Caco-2 (cell line): ENCODE measurements around the gene UBL7. TPM values are rescaled to one million over a fixed set of nuclear protein-coding genes. Genes with fewer than 3 reads are reported as not detected.
A peak's percentile ranks its signal among the peaks of the same experiment; 100 is the strongest.
"Not testable (repeated sequence)": the region's sequence is repeated elsewhere in the genome, so short reads cannot be mapped to it uniquely, and the experiment has no call there.

Experiments used
- BruUV-seq: library from RNA; stranded (reverse); fragments of 400-500 nt; replicated peaks from 2 replicates; lab custom pipeline; 2021; lab: Mats Ljungman, UMichigan
- CTCF ChIA-PET: fragments of 300-600 bp; sonication (Branson Sonifier 250); formaldehyde crosslinking; loops from one replicate; lab custom pipeline; 2022; ENCODE audit warnings: antibody characterized with exemption; lab: Charles Lee
- POLR2A ChIA-PET: fragments of 300-600 bp; sonication (Branson Sonifier 250); formaldehyde crosslinking; loops from one replicate; lab custom pipeline; 2022; ENCODE audit warnings: antibody characterized with exemption; lab: Charles Lee
- DNase-seq, 2 experiments: peaks; one replicate each; pipeline versions ENCODE4 v3.0.0 to v3.0.0-alpha.2; 2020 to 2022
- H3K27me3 ChIP-seq: replicated peaks from 2 replicates; pipeline ENCODE4 v1.6.0; 2011; ENCODE audit warnings: low read length; ENCODE audit not compliant: control insufficient read depth, insufficient read depth
- H3K36me3 ChIP-seq: 2 replicates; pipeline ENCODE4 v1.5.1; 2011; ENCODE audit warnings: low read length; ENCODE audit not compliant: control insufficient read depth, insufficient read depth
- H3K4me1 ChIP-seq: fragments of 250-450 bp; sonication (Bioruptor Pico); 2 replicates; pipeline ENCODE4 v1.5.1; 2020; ENCODE audit warnings: mild to moderate bottlenecking
- H3K4me3 ChIP-seq: 2 replicates; pipeline ENCODE4 v1.5.1; 2011; ENCODE audit warnings: low read depth, mild to moderate bottlenecking, control low read depth, low read length
- H3K9me3 ChIP-seq: fragments of 250-450 bp; sonication (Bioruptor Pico); 2 replicates; pipeline ENCODE4 v1.5.1; 2020; ENCODE audit warnings: mild to moderate bottlenecking, moderate library complexity
- H3K27ac Mint-ChIP-seq: one replicate; pipeline ENCODE4 v1.8.0; 2022; ENCODE audit warnings: mixed read lengths; ENCODE audit not compliant: unreplicated experiment
- H3K27me3 Mint-ChIP-seq: one replicate; pipeline ENCODE4 v1.8.0; 2022; ENCODE audit warnings: mixed read lengths; ENCODE audit not compliant: insufficient read depth, unreplicated experiment
- H3K36me3 Mint-ChIP-seq: one replicate; pipeline ENCODE4 v1.8.0; 2022; ENCODE audit warnings: mild to moderate bottlenecking, mixed read lengths; ENCODE audit not compliant: insufficient read depth, unreplicated experiment
- H3K4me1 Mint-ChIP-seq: one replicate; pipeline ENCODE4 v1.8.0; 2022; ENCODE audit warnings: low read depth, mixed read lengths; ENCODE audit not compliant: unreplicated experiment
- H3K4me3 Mint-ChIP-seq: one replicate; pipeline ENCODE4 v1.8.0; 2022; ENCODE audit warnings: mild to moderate bottlenecking, moderate library complexity, mixed read lengths; ENCODE audit not compliant: unreplicated experiment
- H3K9me3 Mint-ChIP-seq: one replicate; pipeline ENCODE4 v1.8.0; 2022; ENCODE audit warnings: mixed read lengths; ENCODE audit not compliant: unreplicated experiment
- intact Hi-C: fragments of 100-400 bp; cut with micrococcal nuclease; formaldehyde crosslinking; loops from one replicate; pipeline ENCODE4 v1.10.0; 2022; ENCODE audit not compliant: unreplicated experiment
- total RNA-seq: library from RNA; stranded (reverse); gene quantifications from 2 replicates; pipeline ENCODE4 v1.2.3, GENCODE V29; 2022
- TF ChIP-seq, protein P1 (sequence below), 2 experiments: fragments of 200-600 bp in 1 of 2; IDR thresholded peaks; 1 replicate in 1 of 2; 2 replicates in 1 of 2; pipeline versions ENCODE4 v1.5.1 to v1.8.0; 2011 to 2022; ENCODE audit warnings: antibody characterized with exemption in 1 of 2, control low read depth in 1 of 2, inconsistent platforms in 1 of 2, low read depth in 1 of 2, low read length in 1 of 2, mild to moderate bottlenecking in 1 of 2, moderate library complexity in 1 of 2; ENCODE audit not compliant: insufficient read depth in 1 of 2, severe bottlenecking in 1 of 2, unreplicated experiment in 1 of 2

Gene UBL7
- total RNA-seq, 1 experiment from 2014 or later: 34.4 TPM

GRCh38 chr15:74458473-74458872 is 2.5 kb downstream of the UBL7 start:
- Mint-ChIP-seq H3K4me3 (no peak overlapping the region), H3K9me3 (no peaks in the 10 kb centered on the region), H3K27me3 (no peaks in the 10 kb centered on the region), H3K4me1 (peaks cover 26% of the 10 kb centered on the region), H3K27ac (peak overlapping the region; percentile 43), H3K36me3 (peaks cover 35% of the 10 kb centered on the region)
- peaks cover 13% of the 10 kb centered on the region; the same call in 1 of the 2 replicates for H3K4me1 ChIP-seq
- H3K27me3 ChIP-seq: no peaks in the 10 kb centered on the region
- TF ChIP-seq, protein P1, sequence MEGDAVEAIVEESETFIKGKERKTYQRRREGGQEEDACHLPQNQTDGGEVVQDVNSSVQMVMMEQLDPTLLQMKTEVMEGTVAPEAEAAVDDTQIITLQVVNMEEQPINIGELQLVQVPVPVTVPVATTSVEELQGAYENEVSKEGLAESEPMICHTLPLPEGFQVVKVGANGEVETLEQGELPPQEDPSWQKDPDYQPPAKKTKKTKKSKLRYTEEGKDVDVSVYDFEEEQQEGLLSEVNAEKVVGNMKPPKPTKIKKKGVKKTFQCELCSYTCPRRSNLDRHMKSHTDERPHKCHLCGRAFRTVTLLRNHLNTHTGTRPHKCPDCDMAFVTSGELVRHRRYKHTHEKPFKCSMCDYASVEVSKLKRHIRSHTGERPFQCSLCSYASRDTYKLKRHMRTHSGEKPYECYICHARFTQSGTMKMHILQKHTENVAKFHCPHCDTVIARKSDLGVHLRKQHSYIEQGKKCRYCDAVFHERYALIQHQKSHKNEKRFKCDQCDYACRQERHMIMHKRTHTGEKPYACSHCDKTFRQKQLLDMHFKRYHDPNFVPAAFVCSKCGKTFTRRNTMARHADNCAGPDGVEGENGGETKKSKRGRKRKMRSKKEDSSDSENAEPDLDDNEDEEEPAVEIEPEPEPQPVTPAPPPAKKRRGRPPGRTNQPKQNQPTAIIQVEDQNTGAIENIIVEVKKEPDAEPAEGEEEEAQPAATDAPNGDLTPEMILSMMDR (IDR thresholded peaks at IDR 0.05; ENCODE audit: insufficient read depth in 1 of 2, low read depth in 1 of 2, low read length in 1 of 2, severe bottlenecking in 1 of 2, unreplicated experiment in 1 of 2): no peak
- intact Hi-C loops: no loop called here
- no peak overlapping the region for H3K4me3 ChIP-seq
- no peaks in the 10 kb centered on the region for H3K9me3 ChIP-seq
- BruUV-seq: no TSS peak
- ChIA-PET CTCF (no interaction called here), POLR2A (interaction anchor here (0.5 kb wide), 2 partner anchors 9 to 26 kb away, joined by 3 to 4 read pairs; no protein-coding TSS in a partner anchor)
- no peak for DNase-seq
- H3K36me3 ChIP-seq: no peaks in the 10 kb centered on the region

GRCh38 chr15:74457036-74457435 is 3.9 kb downstream of the UBL7 start:
- H3K27me3 Mint-ChIP-seq, DNase-seq, H3K9me3 Mint-ChIP-seq, H3K4me3 Mint-ChIP-seq, H3K27ac Mint-ChIP-seq, CTCF ChIA-PET, H3K9me3 ChIP-seq, H3K36me3 ChIP-seq, intact Hi-C loops, H3K27me3 ChIP-seq, POLR2A ChIA-PET, H3K4me1 ChIP-seq, BruUV-seq, H3K4me3 ChIP-seq: not testable (repeated sequence)
- Mint-ChIP-seq H3K36me3 (peaks cover 35% of the 10 kb centered on the region), H3K4me1 (peaks cover 15% of the 10 kb centered on the region)

DNA sequence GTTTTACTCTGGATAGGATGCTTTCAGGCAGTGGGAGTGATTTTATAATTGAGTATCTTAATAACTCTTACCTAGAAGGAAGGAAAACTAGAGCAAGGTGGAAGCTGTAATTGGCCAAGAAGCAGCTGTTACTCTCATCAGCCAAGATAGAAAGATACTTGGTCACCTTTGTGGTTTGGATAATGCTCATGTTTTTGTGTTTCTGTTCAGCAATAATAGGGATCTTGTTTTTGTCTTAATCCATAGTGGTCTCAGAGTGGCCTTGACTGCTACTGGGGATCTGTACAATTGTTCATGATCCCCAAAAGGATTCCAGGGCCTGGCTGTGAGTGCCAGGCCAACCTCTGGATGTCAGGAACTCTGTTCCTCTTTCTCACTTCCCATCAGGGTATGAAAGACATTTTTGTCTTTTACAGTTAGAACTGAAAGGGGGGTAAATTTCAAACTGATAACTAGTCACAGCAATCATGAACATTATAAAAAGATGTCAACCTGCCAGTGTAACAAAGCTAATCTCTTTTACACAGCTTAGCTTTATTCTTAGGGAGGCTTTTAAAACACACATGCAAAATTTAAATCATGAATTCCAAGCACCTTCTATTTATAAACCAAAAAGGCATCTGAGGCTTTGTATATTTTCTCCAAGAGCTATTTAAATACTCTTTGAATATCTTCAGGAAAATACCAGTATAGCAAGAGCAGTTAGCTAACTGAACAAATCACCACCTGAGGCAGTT is 6.0 kb downstream of the UBL7 start:
- Histone ChIP-seq H3K4me3 (no peak overlapping the region), H3K27me3 (no peaks in the 10 kb centered on the region), H3K36me3 (no peaks in the 10 kb centered on the region), H3K9me3 (no peaks in the 10 kb centered on the region), H3K4me1 (no peaks in the 10 kb centered on the region)
- no TSS peak for BruUV-seq
- no peaks in the 10 kb centered on the region for H3K27me3 Mint-ChIP-seq
- TF ChIP-seq, protein P1 (IDR thresholded peaks at IDR 0.05; ENCODE audit: insufficient read depth in 1 of 2, low read depth in 1 of 2, low read length in 1 of 2, severe bottlenecking in 1 of 2, unreplicated experiment in 1 of 2): no peak
- peaks cover 32% of the 10 kb centered on the region for H3K36me3 Mint-ChIP-seq
- DNase-seq: no peak
- intact Hi-C loops: no loop called here
- CTCF ChIA-PET: no interaction called here
- no peak overlapping the region for H3K27ac Mint-ChIP-seq
- H3K4me3 Mint-ChIP-seq: no peak overlapping the region
- POLR2A ChIA-PET: interaction anchor here (1.5 kb wide), 1 partner anchor 11 kb away, joined by 8 read pairs; no protein-coding TSS in a partner anchor
- peaks cover 7% of the 10 kb centered on the region for H3K4me1 Mint-ChIP-seq
- no peaks in the 10 kb centered on the region for H3K9me3 Mint-ChIP-seq
